RWPE1 (cell line): Measurements from ENCODE around the gene HS6ST2.

Source experiments
- CTCF ChIA-PET: fragments of 350-600 bp; sonication (Branson Sonifier 250); formaldehyde crosslinking; extraction: SDS; loops from one replicate; lab custom pipeline; 2021; lab: Yijun Ruan, JAX
- POLR2A ChIA-PET: fragments of 400-600 bp; formaldehyde crosslinking; extraction: SDS; loops from one replicate; lab custom pipeline; 2020; ENCODE audit warnings: antibody characterized with exemption; ENCODE audit not compliant: low non-redundant PET; lab: Yijun Ruan, JAX
- DNase-seq: peaks from one replicate; pipeline ENCODE4 v3.0.0; 2012; ENCODE audit warnings: low spot score
- H3K27ac ChIP-seq: fragments of 450-650 bp; 2 replicates; pipeline ENCODE4 v1.5.1; 2017
- TF ChIP-seq, protein P1 (sequence below): fragments of 450-650 bp; conservative IDR thresholded peaks from 2 replicates; pipeline ENCODE4 v1.5.1; 2017; ENCODE audit warnings: low read depth, mild to moderate bottlenecking

Gene HS6ST2

DNA sequence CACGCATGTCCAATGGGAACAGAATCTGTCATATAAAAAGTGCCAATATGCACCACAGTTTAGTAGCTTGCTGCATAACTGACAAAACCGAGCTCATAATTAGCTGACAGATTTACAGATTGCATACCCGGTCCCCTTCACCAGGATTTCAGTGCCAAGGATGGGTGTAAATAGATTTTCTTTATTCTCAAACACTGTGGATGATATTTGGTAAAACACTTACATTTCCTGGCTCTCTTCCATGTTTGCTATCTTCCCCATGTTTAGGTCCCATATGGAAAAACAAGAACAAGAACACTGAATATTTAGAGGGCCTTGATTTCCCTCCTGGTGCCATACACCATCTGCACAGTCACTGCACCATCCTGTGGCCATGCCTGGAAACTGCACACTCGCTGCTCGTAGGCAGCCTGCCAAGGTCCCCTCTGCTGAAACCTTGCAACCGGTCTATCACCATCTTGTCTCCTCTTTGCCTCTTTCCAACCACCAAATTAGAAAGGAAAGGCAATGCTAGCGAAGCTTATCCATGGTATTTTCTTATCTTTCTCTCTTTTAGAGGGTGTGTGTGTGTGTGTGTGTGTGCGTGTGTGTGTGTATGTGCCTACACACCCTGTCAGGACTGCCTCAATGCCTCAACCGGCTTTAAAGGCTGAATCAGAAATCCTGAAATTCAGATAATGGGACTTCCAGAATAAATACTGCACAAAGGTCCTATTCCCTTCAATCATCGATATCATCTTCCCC is 345.4 kb downstream of the HS6ST2 start:
- DNase-seq = peak; percentile 12
- ChIA-PET POLR2A (no interaction called here), CTCF (interaction anchor here (0.7 to 2.5 kb wide), 2 partner anchors 320 to 334 kb away, joined by 3 to 9 read pairs; no protein-coding TSS in a partner anchor)
- TF ChIP-seq, protein P1, sequence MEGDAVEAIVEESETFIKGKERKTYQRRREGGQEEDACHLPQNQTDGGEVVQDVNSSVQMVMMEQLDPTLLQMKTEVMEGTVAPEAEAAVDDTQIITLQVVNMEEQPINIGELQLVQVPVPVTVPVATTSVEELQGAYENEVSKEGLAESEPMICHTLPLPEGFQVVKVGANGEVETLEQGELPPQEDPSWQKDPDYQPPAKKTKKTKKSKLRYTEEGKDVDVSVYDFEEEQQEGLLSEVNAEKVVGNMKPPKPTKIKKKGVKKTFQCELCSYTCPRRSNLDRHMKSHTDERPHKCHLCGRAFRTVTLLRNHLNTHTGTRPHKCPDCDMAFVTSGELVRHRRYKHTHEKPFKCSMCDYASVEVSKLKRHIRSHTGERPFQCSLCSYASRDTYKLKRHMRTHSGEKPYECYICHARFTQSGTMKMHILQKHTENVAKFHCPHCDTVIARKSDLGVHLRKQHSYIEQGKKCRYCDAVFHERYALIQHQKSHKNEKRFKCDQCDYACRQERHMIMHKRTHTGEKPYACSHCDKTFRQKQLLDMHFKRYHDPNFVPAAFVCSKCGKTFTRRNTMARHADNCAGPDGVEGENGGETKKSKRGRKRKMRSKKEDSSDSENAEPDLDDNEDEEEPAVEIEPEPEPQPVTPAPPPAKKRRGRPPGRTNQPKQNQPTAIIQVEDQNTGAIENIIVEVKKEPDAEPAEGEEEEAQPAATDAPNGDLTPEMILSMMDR = peak; percentile 24; the same call in 1 of the 2 replicates
- no peak overlapping the region for H3K27ac ChIP-seq

DNA sequence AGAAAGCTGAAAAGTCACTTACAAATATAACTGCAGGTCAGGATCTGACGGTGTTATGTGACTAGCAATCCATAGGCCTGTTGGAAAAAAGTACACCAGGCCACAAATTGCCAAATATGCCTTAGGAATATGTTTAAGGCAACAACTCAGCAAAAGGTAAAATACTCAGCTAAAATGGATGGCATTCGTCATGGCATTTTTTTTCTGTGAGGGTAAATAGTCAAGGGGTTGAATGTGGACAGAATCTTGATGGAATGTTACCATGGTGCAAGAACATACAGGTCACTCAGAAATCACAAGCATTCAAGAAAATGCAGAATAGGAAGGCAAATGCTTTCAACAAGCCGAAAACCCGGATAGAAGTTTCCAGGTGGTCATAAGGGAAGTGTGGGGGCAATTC is 347.9 kb downstream of the HS6ST2 start:
- POLR2A ChIA-PET = no interaction called here
- CTCF ChIA-PET = no interaction called here
- TF ChIP-seq, protein P1 = no peak

DNA sequence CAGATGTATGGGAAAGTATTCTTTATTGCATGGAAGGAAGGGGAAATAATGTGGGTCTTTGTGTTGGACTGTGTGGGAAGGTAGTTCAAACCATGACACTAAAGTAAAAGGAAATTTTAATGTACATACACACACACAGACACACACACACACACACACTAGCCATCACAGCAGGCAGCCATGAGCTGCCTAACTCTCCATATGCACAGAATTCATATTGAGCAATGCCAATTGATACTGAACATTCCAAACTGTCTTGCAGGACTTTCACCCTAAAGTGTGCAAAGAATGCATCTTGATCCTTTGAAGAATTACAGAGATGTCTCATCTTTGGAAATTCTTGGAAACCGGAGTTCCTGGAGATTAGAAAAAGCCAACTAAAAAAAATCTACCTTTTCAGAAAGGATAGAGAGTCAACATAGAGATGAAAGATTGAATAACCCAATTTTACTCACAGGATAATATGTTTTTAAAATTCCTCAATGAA is 349.0 kb downstream of the HS6ST2 start:
- ChIA-PET CTCF (no interaction called here), POLR2A (interaction anchor here (0.6 kb wide), 1 partner anchor 344 kb away, joined by 9 read pairs; no protein-coding TSS in a partner anchor)
- TF ChIP-seq, protein P1 = no peak
- H3K27ac ChIP-seq = no peak overlapping the region
- DNase-seq = no peak

More for the DNA sequence above, 347.9 kb downstream of the HS6ST2 start:
- H3K27ac ChIP-seq = no peak overlapping the region
- no peak for DNase-seq

DNA sequence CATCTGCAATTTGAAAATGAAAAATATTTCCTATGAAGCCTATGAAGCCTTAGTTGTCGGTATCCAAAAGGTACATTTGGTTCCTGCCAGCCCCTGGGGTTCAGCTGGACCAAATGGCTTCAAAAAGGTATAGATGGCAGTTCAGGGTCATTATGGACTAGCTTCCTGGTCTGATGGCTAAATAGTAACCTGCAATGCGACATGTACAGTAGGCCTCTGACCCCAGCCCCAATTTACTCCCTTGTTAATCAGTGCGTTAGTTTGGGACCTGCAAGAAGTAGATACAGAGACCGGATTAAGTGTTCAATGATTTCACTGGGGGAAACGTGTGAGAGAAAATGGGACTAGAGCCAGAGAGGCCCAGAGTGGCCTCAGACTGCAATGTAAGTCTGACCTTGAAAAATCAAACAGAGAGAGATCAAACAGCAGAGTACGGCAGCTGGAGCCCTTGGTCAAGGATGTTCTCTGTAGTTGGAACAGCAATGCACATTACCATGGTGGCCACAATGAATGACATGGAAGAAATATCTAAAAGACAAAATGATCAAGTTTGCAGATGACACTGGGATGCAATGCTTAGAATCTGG is 354.6 kb downstream of the HS6ST2 start:
- ChIA-PET POLR2A (no interaction called here), CTCF (interaction anchor here (0.5 kb wide), 1 partner anchor 810 kb away, joined by 3 read pairs; no protein-coding TSS in a partner anchor)
- DNase-seq = no peak
- TF ChIP-seq, protein P1 = no peak
- H3K27ac ChIP-seq = no peak overlapping the region

DNA sequence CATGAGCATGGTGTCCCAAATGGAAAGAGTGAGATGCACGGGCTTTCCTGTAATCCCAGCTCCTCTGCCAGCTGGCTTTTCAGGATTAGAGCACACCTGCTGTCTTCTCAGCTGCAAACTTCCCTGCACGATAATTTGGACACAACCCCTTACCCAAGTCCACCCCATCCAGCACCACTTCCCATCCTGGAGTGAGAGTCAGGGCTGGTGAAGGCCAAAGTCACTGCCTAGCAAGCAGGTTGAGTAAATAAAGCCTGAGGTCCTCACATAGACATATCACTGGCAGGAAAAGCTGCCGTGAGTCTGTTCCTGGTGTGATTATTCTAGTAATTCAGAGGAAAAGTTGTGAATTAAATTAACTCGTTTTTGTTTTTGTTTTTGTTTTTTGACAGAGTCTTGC is 355.7 kb downstream of the HS6ST2 start:
- no peak overlapping the region for H3K27ac ChIP-seq
- POLR2A ChIA-PET = no interaction called here
- DNase-seq = no peak
- TF ChIP-seq, protein P1 = no peak
- CTCF ChIA-PET = interaction anchor here (0.5 to 0.6 kb wide), 2 partner anchors 569 to 613 kb away, joined by 3 read pairs; no protein-coding TSS in a partner anchor

DNA sequence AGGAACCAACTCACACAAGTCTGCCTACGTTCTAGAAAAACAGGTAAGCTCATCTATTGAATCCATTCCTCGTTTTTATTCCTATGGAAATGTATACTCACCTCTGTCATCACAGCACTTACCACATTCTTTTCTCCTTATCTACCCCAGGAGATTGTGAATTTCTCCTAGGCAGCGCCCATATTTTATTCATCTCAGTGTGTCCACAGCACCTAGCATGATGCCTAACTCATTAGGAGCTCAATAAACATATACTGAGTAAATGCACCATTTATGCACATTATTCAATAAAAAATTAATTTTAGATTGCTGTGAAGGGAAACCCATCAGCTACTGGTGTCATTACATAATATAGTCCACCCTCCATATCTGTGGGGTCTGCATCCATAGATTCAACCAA is 363.4 kb downstream of the HS6ST2 start:
- ChIA-PET POLR2A (no interaction called here), CTCF (interaction anchor here (0.7 kb wide), 1 partner anchor 9 kb away, joined by 4 read pairs; no protein-coding TSS in a partner anchor)
- no peak for DNase-seq
- TF ChIP-seq, protein P1 = no peak
- no peak overlapping the region for H3K27ac ChIP-seq
